GM19238 (cell line): Measurements from ENCODE around the gene COL16A1.

Experiments used
- DNase-seq: peaks from one replicate; pipeline ENCODE4 v3.0.0; 2011; ENCODE audit warnings: low spot score; ENCODE audit not compliant: insufficient read length

The COL16A1 gene

DNA sequence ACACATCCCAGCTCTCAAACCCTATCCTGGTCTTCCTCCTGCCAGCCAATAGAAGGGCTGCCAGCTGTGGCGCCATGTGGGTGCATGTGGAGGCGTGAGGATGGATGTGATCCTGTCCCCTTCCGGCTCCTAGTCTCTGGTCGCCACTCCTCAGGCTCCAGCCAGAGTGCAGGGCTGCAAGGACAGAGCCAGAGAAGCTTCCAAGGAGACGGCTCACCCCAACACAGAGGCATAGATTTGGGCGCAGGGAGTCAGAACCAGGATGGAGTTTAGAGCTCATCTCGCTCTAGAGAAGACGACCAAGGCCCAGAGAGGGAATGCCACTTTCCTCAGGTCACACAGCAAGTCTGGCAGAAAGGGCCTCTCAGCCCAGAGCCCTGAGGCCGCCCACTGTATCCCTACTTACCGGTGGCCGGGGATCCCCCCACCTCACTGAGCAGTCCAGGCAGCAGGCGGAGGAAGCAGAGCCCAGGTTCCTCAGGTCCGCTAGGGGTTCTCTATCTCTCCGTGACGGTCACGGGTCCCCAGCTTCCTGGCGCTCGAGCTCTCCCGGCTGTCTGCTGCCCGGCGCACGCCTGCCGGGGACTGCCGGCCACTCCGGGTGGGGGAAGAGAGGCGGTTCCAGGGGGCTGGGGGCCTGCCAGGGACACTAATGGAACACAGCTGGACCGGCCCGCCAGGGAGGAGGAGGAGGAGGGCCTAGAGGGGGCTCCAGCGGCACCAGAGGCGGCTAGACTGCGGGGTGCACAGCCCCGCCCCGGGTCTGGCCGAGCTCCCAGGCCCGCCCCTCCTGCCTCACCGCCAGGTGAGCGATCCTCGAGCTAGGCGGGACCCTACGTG, at the start of gene COL16A1:
COL16A1 (minus strand) TSS at position 587 of the 840 bp plus-strand sequence. CDS start 1,824 bp downstream, outside the sequence.
- DNase-seq: no peak

DNA sequence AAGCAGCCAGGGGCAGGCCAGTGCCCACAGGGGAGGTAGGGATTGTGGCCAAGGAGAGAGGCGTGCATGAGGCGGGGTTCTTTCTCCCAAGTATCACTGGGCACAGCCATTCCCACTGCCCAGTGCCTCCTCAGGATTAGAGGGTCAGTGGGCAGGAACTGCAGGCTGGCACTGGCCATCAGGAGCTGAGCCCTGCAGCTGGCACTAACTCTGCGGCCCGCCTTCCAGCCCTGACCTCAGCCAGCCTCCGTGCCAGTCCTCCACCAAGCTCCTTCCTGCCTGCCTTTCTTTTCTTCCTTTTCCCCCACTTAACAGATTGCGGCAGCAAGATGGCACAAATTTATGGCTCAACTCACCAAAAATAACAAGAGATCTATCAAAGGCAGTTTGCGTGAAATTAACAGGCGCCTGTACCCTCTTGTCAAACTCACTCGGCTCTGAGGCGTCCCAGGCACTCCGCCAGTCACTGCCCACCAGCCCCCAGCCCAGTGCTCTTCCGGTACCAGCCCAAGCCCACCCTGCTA, 49.2 kb upstream of the COL16A1 start:
- DNase-seq: no peak

DNA sequence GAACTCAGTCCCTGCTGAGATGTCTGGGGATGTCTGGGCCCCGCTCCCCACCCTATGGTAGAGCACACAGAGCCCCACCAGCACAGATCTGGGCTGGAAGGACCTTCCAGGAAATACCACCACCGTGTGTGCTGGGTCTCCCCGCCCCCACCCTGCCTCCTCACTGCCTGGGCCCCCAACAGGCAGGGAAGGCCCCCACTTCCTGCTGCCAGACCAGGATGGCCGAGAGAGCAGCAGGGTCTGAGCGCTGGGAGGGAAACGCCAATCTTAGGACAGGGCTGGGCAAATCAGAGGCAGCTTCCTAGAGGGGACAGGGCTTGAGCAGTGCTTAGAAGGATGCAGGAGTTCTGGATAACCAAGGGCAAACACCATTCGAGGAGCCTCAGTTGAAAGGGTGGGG, 48.4 kb upstream of the COL16A1 start:
- DNase-seq: no peak

DNA sequence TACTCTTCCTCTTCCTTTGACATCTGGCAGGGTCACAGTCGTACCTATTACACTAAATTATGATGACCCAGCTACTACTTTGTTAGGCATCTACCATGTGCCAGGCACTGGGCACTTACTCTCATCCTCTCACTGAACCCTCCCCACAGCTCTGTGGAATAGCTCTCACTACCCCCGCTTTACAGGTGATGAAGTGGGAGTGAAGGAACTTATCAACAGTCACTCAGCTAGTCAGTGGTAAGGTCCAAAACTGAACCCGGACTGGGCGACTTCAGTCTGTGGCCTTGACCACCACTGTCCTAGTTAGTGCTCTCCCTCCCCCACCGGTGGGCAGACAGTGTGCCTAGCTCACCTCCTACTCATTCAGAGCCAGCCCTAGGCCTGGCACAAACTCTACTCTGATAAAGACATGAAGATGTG, 48.0 kb upstream of the COL16A1 start:
- DNase-seq: no peak

DNA sequence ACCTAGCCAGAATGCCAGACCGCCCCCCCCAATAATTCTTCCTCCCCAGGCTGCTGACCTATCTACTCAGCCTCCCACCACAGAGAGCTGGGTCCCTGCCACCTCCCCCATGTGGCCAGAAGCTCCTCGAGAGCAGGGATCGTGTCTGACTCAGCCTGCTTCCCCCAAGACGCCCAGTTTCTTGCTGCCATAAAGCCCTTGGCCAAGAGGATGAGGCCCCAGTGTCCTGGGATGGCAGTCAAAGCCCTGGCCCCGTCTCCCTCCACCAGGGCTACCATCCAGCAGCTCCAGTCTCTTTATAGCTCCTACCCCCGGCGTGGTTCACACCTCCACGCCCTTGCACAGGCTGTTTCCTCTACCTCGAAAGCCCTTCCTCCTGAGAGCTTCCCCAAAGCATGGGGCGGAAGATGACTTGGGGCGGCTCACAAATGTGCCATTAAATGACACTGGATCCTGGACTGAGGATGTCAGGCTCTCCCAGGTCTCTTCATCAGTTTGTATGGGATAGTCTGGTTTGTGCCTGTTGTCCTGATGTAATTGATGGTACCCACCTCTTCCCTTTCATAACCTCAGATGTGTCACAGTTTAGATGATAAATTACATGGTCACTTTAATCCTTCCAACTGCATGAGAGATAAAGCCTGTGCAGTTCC, 47.2 kb upstream of the COL16A1 start:
- no peak for DNase-seq

DNA sequence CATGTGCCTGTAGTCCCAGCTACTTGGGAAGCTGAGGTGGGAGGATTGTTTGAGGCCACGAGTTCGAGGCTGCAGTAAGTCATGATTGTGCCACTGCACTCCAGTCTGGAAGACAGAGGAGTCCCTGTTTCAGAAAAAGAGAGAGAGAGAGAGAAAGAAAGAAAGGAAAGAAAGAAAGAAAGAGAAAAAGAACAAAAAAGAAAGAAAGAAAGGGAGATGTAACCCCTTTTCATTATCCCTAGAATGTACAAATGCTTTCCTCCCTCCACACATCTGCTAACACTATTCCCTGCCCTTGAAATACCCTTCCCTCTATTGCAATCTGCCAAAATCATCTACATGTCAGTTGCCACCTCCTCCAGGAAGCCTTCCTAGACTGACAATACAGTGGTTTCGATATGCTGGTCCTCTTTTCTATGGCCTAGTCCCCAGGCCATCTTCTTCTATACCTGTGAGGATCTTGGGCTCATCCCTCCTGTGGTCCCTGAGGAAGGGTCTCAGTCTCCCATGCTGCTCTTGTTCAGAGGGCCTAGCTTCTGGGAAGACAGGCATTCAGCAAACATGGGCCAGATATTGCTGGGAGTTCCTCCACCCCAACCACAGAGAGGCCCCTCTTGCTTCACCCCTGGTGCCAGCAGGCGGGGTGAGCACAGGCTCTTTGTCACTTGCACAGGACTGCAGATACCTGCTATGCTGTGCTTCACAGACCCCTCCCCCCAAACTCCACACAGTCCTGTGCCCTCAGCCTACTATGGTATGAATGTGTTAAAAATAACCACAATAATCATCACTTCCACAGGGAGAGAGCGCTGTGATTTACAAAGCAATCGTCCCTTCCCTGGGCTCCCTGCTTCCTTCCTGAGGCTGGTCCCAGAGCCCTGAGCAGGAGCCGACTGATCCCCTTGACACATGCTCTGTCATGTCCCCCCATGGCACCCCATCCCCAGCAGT, 46.2 kb upstream of the COL16A1 start:
- no peak for DNase-seq

DNA sequence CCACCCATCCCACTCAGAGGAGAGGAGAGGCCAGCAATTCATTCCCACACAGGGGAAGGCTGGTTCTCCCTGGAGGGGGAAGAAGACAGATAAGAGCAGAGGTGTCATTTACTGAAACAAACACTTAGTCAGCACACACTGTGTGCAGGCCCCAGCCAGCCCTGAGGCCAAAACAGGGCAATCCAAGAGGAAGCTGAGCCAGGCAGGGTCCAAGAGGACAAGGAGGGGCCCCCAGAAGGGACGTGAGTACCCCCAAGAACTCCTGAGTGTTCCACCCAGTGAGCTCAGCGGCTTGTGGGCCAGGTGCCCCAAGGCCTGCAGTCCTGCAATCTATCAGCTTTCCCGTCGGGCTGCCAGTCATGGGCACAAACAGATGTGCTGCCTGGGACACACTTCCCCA, 44.5 kb upstream of the COL16A1 start:
- no peak for DNase-seq

DNA sequence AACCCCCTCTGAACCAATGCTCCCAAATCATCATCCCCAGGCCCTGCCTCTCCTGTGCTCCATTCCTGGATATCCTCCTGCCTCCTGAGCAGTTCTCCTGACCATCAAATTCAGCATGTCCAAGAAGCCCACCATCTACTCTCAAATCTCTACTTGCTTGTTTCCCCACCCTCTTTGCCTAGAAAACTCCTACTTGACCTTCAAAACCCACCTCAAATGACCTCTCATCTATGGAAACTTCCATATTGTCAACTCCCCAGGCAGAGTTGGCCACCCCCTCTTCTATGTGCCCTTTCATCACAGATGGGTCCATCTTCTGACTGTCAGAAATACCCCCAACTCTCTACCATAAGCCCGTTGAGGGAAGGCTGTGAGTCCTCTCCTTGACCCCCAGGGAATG, 43.5 kb upstream of the COL16A1 start:
- no peak for DNase-seq

DNA sequence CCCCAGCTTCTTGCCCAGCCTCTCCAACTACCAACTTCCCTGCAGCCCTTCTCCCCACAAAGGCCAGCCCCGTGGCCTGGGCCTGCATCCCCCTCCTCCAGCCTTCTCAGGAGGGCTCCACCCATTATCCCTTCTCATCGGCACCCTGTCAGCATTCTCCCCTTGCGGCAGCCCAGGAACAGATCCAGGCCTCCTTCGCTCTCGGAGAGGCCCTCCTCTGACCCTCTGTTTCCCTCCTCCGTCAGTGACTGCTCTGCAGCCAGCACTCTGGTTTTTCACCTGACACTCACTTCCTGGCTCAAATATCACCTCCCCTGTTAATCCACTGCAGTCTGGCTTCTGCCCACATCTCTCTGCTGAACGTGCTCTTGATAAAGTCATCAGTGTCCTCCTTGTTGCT, 42.9 kb upstream of the COL16A1 start:
- DNase-seq: no peak

DNA sequence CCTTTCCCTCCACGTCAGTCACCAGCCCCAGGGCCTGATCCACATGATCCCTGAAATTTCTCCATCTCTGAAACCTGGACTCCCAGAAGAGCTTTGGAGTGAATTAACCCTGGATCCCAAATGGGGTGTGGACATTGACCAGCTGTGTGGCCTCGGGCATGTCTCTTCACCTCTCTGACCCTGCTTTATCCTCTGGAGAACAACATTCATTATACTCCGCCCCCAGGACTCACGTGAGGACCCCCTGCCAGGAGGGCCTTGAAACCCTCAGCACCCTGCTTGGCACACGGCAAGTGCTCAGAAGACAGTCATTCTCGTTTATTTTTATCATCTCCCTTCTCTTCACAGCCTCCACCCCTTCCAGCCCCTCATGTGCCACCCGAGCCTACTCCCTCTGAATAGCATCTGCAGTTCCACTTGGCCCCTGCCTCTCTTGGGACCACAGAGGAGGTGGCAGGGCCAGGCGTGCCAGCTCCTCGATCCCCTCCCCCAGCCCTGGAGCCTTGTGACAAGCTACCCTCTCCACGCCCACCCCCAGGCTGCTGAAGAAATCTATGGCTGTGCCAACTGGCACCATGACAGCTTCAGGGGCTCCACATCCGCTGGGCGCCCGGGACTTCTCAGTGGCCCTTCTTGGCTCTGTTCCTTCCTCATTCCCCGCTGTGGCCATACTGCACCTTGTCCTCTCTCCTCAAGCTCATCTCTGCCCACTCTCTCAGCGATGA, 42.3 kb upstream of the COL16A1 start:
- no peak for DNase-seq

DNA sequence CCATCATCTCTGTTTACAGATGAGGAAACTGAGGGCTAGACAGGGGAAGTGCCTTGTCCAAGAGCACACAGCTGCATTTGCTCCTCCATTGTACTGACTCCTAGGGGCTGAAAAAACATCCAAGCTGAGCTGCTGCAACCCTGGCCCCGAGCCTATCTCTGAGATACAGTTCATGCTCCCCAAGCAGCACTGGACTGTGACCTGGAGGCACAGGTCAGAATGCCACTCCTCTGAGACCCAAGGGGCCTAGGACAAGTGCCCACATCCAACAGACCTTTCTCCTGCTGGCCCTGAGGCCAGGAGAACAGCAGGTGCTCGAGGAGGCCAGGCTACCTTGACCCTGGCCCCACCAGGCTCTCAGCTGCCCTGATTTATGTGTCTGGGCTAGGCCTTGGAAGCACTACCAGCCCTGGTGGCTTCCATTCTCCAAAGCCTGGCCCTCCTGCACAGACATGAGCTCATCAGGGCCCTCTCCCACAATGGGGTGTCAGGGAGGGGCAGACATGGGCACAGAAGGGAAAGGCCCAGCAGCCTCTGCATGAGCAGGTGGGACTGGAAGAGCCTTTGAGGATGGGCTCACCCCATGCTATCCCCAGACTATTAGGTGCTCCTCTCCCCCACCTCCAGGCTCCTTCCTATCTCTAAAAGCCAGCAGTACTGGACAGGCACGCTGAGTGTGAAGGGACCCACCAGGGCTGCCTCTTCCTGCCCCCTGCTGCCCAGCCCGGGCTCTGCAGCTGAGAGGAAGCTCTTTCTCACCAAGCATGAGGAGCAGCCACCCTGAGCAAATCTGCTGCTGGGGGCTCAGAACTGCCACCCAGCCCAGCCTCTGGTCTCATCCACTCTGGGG, 41.5 kb upstream of the COL16A1 start:
- DNase-seq: peak; percentile 77

DNA sequence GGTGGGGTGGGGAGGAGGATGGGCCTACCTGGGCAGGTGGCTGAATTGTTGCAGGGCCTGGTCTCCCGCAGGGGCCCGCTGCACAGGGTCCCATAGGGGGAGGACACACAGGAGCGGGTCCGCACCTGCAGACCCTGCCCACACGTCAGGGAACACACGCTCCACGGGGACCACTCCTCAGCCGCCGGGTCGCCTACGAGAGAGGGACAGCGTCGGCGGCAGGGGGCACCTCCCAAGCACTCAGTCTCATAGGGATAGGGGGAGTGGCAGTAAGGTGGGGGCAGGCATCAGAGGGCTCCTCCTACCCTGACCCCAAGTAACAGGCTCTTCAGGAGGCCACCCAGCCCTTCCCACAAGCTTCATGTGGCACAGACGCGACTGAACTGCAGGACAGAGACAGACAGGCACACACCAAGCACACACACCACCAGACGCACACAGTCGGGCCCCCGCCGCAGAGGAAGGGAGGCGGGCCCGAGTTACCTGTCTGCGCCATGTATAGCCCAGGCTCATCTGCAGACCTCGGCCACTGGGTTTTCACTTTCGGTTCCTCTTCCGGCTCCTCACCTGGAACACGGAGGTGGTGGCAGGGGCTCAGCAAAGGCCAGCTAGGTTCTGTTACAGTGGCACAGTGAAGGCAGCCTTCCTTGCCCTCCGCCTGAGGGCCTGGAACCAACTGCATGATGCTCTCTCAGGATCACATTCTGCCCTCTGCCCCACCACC, 40.5 kb upstream of the COL16A1 start:
- peak; percentile 76 for DNase-seq

DNA sequence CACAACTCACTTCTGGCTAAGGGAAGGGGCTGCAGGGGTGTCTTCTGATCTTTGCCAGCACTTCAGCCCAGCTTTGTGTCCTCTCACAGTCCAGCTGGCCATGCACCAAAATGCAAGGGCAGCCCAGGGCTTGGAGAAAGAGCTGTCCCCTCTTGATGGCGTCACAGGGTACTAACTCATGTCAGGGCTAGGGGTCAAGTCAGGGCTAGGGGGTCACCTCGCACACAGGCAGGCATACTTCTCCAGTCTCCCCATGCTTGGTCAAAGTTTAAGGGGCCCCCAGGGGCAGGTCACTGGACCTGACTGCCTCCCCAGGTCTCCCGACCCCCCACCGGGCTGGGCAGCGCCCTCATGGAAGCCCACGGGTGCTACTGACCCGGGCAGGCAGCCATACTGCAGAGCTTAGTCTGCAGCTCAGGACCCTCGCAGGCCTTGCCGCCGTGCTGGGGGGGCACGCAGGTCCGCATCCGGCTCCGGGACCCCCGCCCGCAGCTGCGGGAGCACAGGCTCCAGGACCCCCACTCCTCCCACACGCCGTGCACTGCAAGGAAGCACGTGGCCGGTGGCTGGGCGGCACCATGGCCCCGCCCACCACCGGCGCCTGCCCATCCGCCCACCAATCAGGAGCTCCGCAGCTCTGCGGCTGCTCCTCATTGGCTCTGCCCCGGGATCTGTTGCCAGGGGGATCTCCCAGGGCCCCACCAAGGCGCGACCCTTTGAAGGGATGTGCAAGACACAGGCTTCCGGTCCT, 38.8 kb upstream of the COL16A1 start:
- no peak for DNase-seq

DNA sequence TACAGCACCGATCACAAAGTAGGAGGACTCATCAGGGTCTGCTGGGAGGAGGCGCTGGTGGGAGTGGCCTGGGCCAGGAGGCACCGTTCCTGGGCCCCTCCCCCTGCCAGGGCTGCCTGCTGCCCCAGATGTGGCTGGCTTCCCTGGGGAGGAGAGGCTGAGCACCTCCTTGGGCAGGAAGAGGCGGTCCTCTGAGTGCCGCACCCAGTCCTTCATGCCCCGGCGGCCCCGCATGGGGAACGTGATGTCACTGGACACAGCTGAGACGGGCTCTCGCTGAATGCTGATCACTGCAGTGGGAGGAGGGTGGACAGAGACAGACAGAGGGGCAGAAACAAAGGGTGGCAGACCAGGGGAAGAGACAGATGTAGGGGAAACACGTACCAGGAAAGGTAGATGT, 35.5 kb upstream of the COL16A1 start:
- no peak for DNase-seq

DNA sequence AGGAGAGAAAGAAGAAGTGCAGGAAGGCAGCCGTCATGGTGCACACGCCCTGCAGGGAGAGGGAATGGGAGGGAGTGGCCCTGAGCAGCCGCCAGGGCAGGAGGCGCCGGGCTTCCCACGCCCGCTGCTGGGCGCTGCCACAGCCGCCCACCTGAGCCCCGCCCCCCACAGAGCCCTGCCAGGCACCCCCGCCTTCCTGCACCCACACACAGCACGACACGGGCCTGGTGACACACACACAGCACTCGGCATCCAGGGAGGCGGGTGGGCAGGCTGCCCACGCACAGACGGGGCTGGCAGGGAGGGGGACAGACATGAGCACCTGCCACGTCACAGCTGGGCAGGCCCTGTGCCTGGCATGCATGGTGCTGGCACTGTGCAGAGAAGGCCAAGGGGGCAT, 32.9 kb upstream of the COL16A1 start:
- no peak for DNase-seq

DNA sequence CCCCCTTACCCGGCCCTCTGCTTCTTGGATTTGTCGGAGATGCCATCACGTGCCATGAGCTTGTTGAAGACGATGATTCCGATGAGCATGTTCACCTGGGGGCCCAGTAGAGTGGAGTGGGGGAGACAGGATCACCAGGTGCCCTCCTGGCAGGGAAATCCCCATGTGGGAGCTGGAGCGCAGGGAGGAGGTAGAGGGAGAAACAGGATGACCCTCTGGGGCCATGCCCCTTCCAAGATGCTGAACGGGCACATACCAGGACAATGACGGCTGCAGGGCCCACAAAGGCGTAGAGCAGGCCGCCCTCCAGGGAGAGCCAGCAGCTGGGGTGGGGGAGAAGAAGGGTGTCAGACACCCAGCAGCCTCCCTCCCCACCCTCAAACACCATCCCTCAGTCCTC, 31.8 kb upstream of the COL16A1 start:
- no peak for DNase-seq

DNA sequence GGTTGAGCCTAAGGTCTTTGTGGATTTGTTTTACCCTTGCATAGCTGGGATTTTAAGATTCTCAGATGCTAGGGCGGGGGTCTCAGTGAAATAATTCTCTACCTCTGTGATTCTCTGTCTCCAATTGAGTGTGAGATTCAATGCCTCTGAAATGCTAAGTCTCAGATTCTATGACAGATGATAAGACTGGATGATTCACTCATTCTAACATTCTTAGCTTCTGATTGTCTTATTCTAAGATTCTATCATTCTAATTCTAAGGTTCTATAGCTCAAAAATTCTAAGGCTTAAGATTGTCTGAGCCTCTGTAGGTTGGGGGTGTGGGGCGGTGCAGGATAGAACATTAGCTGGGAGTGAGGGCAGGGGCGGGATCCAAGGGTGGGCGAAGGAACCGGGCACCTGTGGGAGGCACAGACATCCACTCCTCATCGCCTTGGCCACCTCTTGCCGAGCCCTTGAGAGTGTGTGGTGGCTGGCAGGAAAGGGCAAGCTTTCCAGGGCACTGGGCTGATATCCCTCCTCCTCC, 30.8 kb upstream of the COL16A1 start:
- DNase-seq: no peak
